Subcutaneous abdominal adipose tissue (tissue), 5 donors: ENCODE measurements around the gene NUMA1.

Experiments used
- H3K27ac ChIP-seq: one replicate; pipeline ENCODE4 v1.7.0; 2013; ENCODE audit warnings: low read depth, mild to moderate bottlenecking, inconsistent platforms, low read length, moderate library complexity
- H3K27me3 ChIP-seq, 5 donors: one replicate each; pipeline ENCODE4 v1.7.0; 2013; ENCODE audit warnings: low read length in 5 of 5, inconsistent platforms in 1 of 5; ENCODE audit not compliant: control insufficient read depth in 5 of 5, insufficient read depth in 4 of 5
- H3K36me3 ChIP-seq, 5 donors: one replicate each; pipeline ENCODE4 v1.7.0; 2013; ENCODE audit warnings: low read length in 5 of 5; ENCODE audit not compliant: control insufficient read depth in 5 of 5, insufficient read depth in 5 of 5
- H3K4me1 ChIP-seq, 5 donors: one replicate each; pipeline ENCODE4 v1.7.0; 2013; ENCODE audit warnings: low read length in 5 of 5, mild to moderate bottlenecking in 3 of 5, moderate library complexity in 1 of 5; ENCODE audit not compliant: control insufficient read depth in 5 of 5, insufficient read depth in 5 of 5
- H3K4me3 ChIP-seq, 5 donors: one replicate each; pipeline ENCODE4 v1.7.0; 2013; ENCODE audit warnings: low read length in 5 of 5, low read depth in 1 of 5
- H3K9ac ChIP-seq, 5 donors: one replicate each; pipeline ENCODE4 v1.7.0; 2013; ENCODE audit warnings: low read length in 5 of 5, mild to moderate bottlenecking in 4 of 5, moderate library complexity in 3 of 5
- H3K9me3 ChIP-seq, 5 donors: one replicate each; pipeline ENCODE4 v1.7.0; 2013; ENCODE audit warnings: low read length in 5 of 5; ENCODE audit not compliant: control insufficient read depth in 5 of 5
- donor health status: healthy.
- donor health status: healthy.
- donor health status: healthy.
- donor health status: healthy.
- donor health status: healthy.

The NUMA1 gene

DNA sequence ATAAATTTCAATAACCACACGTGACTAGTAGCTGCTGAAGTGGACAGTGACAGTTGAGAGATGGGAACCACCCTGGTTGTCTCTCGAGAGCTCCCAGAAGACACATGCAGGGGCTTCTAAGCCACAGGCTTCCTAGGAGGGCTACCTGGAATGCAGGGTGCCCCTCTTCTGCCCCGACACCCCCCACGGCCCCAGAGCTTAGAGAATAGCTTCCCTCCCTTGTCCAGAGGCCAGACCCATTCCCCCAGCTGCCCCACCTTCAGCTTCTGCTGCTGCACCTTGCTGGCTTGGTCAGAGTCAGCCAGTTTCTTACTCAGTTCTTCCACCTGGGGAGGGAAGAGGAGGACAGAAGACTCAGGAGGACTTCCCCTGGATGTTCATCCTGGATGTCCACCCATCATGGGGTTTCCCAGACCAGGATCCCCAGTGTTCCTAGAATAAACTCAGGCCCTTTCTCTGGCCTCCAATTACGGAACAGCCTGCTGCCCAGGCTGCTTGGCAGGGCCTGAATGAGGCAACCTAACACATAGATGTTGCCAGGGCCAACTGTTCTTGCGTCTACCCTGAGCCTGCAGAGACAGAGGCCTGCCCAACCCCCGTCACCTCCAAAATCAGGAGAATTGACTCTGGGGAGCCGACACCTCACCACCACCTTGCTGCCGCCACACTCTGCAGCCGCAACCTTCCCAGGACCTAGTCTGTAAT is 69.7 kb downstream of the NUMA1 start:
- Histone ChIP-seq H3K4me1 (peaks cover 10 to 31% (median 22%) of the 10 kb centered on the region in 5 donors), H3K9ac (no peak overlapping the region), H3K27ac (no peak overlapping the region), H3K27me3 (no peaks in the 10 kb centered on the region), H3K36me3 (peaks cover 8 to 100% (median 99%) of the 10 kb centered on the region in 5 donors), H3K9me3 (no peaks in the 10 kb centered on the region), H3K4me3 (no peak overlapping the region)

DNA sequence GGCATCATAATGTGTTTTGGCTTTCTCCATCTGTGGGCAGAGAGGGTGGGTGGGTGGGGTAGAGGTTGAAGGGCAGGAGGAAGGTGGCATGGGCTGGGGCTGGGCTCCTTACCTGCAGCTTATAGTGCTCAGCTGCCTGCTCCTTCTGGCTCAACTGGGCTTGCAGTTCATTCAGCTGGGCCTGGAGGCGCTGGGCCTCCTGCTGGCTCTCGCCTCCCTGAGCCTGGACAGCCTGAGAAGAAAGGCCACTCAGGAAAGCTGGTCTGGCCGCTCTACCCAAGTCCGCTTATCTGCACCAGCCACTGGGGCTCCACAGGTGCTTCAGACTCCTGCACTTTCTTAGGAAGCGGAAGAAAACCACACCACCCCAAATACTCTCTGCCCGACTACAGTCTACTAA is 71.2 kb downstream of the NUMA1 start:
- Histone ChIP-seq H3K4me1 (peaks cover 8 to 23% (median 16%) of the 10 kb centered on the region in 5 donors), H3K36me3 (peaks cover 8 to 100% (median 99%) of the 10 kb centered on the region in 5 donors), H3K27ac (no peak overlapping the region), H3K4me3 (no peak overlapping the region), H3K9me3 (no peaks in the 10 kb centered on the region), H3K27me3 (no peaks in the 10 kb centered on the region), H3K9ac (no peak overlapping the region)

DNA sequence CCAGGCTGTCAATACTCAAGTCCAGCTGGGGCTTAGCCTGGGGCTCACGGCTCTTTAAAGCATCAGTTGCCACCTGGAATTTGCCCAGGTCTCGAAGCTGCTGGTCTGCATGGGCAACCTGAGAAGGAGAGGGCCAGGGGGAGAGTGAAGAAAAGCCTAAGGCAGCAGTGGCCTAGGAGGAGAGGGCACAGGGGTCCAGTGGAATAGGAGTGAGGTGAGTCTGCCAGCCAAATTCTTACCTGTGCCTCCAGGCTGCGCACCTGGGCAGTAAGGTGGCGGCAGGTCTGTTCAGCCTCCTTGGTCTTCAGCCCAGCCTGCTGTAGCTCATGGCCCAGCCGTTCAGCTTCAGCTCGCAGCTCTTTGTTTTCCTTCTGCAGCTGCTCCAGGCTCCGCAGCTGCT is 71.6 kb downstream of the NUMA1 start:
- Histone ChIP-seq H3K9me3 (no peaks in the 10 kb centered on the region), H3K4me1 (peaks cover 5 to 18% (median 11%) of the 10 kb centered on the region in 5 donors), H3K27me3 (no peaks in the 10 kb centered on the region), H3K27ac (no peak overlapping the region), H3K4me3 (no peak overlapping the region), H3K36me3 (peaks cover 8 to 100% (median 99%) of the 10 kb centered on the region in 5 donors), H3K9ac (no peak overlapping the region)

DNA sequence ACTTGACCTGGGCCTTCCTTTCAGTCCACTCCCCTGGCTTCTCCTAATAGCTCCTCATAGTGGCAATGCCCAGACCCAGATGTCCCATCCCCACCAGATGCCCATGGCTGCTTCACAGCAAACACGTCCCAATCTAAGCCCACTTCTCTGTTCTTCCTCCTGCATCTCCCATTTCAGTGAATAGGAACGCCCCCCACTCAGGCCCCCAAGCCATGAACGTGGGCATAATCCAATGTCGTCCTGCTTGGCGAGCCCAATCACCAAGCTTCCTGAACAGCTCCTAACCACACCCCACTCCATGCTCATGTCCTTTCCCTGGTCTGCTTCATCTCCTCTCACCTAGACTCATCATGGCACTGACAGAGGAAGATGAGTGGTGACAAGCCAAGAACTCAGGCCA is 72.8 kb downstream of the NUMA1 start:
- H3K4me1 ChIP-seq = peaks cover 0 to 7% (median 0%) of the 10 kb centered on the region in 5 donors
- no peak overlapping the region for H3K9ac ChIP-seq
- H3K27me3 ChIP-seq = no peaks in the 10 kb centered on the region
- no peaks in the 10 kb centered on the region for H3K9me3 ChIP-seq
- H3K27ac ChIP-seq = no peak overlapping the region
- no peak overlapping the region for H3K4me3 ChIP-seq
- peaks cover 8 to 100% (median 99%) of the 10 kb centered on the region in 5 donors for H3K36me3 ChIP-seq

DNA sequence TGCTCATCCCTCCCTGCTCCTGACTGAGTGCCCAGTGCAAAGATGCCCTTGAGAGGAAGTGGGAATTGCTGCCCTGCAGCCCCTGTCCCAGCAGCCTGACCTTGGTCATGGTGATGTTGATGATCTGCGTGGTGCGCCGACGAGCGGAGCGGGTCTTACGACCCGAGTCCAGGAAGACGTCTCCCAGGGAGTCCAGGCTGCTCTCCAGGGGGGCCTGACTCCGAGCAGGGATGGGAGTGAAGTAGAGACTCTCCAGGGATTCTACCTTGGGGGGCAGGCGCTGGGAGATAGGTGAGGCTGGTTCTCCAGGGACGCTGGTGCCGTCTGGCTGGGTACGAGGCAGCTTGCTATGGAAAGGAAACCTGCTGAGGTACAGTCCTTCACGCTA is 73.3 kb downstream of the NUMA1 start:
- H3K4me1 ChIP-seq = peaks cover 0 to 5% (median 0%) of the 10 kb centered on the region in 5 donors
- H3K9ac ChIP-seq = no peak overlapping the region
- no peaks in the 10 kb centered on the region for H3K9me3 ChIP-seq
- no peaks in the 10 kb centered on the region for H3K27me3 ChIP-seq
- no peak overlapping the region for H3K4me3 ChIP-seq
- no peak overlapping the region for H3K27ac ChIP-seq
- peaks cover 8 to 100% (median 99%) of the 10 kb centered on the region in 5 donors for H3K36me3 ChIP-seq

DNA sequence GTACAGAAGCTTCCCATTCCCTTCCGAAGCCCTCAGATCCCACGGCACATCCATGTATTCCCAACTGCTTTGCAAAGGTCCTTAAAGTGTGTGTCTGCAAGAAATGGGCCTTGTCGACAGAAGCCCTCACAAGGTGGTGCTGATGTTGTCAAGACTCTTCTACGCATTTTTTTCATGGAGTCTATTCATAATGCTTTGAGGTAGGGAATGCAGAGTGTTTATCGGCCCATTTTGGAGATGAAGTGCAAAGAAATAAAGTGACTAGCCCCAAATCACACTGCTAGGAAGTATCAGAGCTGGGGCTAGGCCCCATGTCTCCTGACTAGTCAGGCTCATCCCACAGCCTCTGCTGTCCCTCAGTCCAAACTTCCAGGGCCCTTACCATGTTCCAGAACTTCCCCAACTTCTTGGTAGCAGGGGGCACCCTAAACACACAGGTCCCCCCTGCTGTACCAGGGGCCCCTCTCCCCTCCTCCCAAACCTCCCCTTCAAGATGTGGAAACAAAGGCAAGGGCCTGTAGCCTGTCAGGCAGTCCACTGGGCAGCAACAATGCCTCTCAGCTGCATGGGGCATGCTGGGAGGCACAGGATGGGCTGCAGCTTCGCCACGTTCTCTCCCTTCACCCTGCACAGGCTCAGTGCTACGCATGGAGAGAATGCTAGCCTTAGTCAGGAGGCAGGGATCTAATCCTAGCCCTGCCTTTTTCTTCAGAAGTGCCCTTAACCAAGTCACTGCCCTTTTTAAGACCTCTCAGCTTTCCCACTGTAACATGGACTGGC is 73.8 kb downstream of the NUMA1 start:
- H3K27ac ChIP-seq = no peak overlapping the region
- peaks cover 8 to 100% (median 99%) of the 10 kb centered on the region in 5 donors for H3K36me3 ChIP-seq
- H3K4me1 ChIP-seq = peaks cover 0 to 5% (median 0%) of the 10 kb centered on the region in 5 donors

DNA sequence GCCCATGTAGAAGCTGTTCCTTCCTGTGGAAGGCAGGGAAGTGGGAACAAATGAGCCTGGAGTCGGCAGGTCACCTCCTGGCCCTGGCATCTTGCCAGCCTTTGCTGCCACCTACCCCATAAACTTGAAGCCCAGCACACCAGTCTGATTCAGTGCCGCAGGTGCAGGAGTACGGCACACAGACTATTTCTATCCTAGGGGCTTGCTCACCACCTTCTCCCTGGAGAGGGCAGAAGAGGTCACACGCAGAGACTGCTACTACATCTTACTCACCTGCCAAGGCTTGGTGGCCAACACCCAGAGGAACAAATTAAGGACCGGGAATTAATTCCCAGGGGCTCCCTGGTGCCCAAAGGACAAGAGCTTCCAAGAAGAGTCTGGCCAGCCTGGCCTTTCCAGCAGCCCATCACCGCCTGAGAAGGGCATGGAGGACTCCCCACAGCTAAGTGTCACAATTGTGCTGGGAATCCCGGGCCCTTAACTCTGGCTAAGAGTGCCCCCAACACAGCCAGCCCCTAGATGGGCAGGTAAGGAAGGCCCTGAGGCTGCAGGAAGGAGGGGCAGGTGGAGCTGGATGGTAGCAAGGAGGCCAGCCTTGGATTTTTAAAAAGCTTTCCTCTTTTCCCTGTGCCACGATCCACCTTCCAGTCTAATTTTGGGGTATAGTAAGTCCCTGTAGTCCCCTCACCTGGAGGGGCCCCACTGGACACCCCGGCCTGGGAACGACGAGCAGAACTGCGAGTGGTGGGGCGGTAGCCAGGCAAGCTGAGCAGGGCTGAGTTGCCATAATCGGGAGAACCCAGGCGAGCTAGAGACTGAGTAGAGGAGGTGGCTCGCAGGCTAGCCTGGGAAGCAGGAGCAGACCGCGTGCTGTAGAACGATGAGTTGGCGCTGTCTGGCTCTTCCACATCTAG is 74.7 kb downstream of the NUMA1 start:
- H3K36me3 ChIP-seq = peaks cover 8 to 100% (median 98%) of the 10 kb centered on the region in 5 donors
- H3K27ac ChIP-seq = no peak overlapping the region
- no peak overlapping the region for H3K9ac ChIP-seq
- H3K4me3 ChIP-seq = no peak overlapping the region
- H3K9me3 ChIP-seq = no peaks in the 10 kb centered on the region
- H3K4me1 ChIP-seq = no peaks in the 10 kb centered on the region
- no peaks in the 10 kb centered on the region for H3K27me3 ChIP-seq

More for the DNA sequence above, 73.8 kb downstream of the NUMA1 start:
- H3K4me3 ChIP-seq = no peak overlapping the region
- no peaks in the 10 kb centered on the region for H3K9me3 ChIP-seq
- H3K9ac ChIP-seq = no peak overlapping the region
- no peaks in the 10 kb centered on the region for H3K27me3 ChIP-seq

DNA sequence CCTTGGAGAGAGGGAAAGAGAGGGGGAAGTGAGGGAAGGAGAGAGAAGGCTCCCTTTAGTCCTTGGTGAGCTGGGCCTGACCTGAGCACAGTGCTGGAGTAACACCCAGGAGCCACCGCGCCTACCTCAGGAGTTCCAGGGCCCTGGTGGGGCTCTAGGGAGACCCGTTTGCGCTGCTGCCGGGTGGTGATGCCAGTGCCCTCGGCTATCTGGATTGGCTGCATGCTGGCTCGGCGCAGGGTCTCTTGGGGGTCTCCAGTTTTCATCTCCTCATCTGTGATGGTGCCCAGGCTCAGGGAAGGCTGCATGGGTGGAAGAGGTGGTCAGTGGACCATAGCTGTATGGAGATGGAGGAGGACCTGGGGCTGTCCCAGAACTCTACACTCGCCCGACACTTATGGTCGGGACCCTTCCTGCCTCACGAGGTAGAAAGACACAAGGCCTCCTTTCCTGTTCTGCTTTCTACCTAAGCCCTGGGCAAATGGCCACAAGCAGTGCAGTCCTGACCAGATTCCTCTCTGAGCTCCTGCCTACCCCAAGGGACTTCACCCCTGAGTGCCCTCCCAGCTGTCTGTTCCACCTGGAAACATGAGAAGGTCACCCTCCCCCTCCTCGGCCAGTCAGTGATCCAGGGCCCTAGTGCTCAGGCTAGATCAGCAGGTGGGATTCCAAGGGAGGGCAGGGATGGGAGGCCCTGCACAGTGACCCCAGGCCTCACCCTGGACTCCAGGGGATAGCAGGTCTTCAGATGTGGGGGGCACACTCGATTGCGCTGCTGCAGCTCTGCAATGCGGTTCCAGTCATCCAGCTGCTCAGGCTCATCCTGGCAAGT is 75.6 kb downstream of the NUMA1 start:
- H3K27me3 ChIP-seq = no peaks in the 10 kb centered on the region
- peaks cover 3 to 95% (median 89%) of the 10 kb centered on the region in 5 donors for H3K36me3 ChIP-seq
- H3K9ac ChIP-seq = no peak overlapping the region
- H3K27ac ChIP-seq = no peak overlapping the region
- H3K9me3 ChIP-seq = no peaks in the 10 kb centered on the region
- peaks cover 2 to 8% (median 4%) of the 10 kb centered on the region in 5 donors for H3K4me1 ChIP-seq
- H3K4me3 ChIP-seq = no peak overlapping the region

DNA sequence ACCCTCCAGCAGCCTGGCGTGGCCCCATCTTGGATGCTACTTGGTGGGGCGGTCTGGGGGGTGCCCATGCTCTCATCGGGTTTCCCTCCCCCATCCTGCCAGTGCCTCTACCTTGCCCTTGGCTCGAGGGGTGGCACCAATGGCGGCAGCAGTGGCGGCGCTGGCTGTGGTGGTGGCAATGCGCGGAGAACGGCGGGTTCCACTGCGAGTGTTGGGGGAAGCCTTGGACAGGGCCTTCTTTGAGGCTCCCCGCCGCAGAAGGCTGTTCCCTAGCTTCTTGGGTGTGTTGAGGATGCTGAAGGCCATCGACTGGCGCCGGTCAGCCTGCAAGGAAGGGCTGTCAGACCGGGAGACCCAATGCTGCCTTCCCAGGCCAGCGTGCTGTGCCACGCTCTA is 76.6 kb downstream of the NUMA1 start:
- Histone ChIP-seq H3K9ac (no peak overlapping the region), H3K36me3 (peaks cover 0 to 85% (median 80%) of the 10 kb centered on the region in 5 donors), H3K27ac (no peak overlapping the region), H3K4me3 (no peak overlapping the region), H3K27me3 (no peaks in the 10 kb centered on the region), H3K9me3 (no peaks in the 10 kb centered on the region), H3K4me1 (peaks cover 5 to 17% (median 14%) of the 10 kb centered on the region in 5 donors)
